HepG2 (cell line): ENCODE results near the gene ESPN. TPM values are rescaled to one million over a fixed set of nuclear protein-coding genes. Genes with fewer than 3 reads are reported as not detected.
A peak's percentile ranks its signal among the peaks of the same experiment; 100 is the strongest.

Experiments used
- ELF3 ChIP-seq: IDR thresholded peaks from 2 replicates; pipeline ENCODE4 v1.6.1; 2016; ENCODE audit warnings: missing genetic modification reagents, missing compliant biosample characterization
- HNRNPL ChIP-seq: fragments of 200-400 bp; formaldehyde crosslinking; IDR thresholded peaks from 2 replicates; pipeline ENCODE4 v1.6.1; 2017; ENCODE audit warnings: mild to moderate bottlenecking, low read depth, low read length
- KMT2B ChIP-seq: IDR thresholded peaks from 2 replicates; pipeline ENCODE4 v1.6.1; 2016; ENCODE audit warnings: missing genetic modification reagents, missing compliant biosample characterization
- SPEN ChIP-seq: sonication (generic); formaldehyde crosslinking; IDR thresholded peaks from 2 replicates; pipeline ENCODE4 v1.5.1; 2020; ENCODE audit warnings: low read depth, mild to moderate bottlenecking, missing genetic modification reagents
- STAG1 ChIP-seq: sonication (generic); formaldehyde crosslinking; IDR thresholded peaks from 2 replicates; pipeline ENCODE4 v1.4.0; 2020; ENCODE audit warnings: missing genetic modification reagents
- TEAD3 ChIP-seq: optimal IDR thresholded peaks from 2 replicates; pipeline ENCODE3; 2016; ENCODE audit warnings: borderline replicate concordance
- TSC22D2 ChIP-seq: sonication (generic); formaldehyde crosslinking; IDR thresholded peaks from 2 replicates; pipeline ENCODE4 v1.5.1; 2020; ENCODE audit warnings: missing genetic modification reagents, mild to moderate bottlenecking, borderline replicate concordance
- XRCC5 ChIP-seq: fragments of 200-400 bp; formaldehyde crosslinking; optimal IDR thresholded peaks from 2 replicates; pipeline ENCODE3; 2017; ENCODE audit warnings: mild to moderate bottlenecking, low read length
- ZC3H4 ChIP-seq: sonication (generic); formaldehyde crosslinking; IDR thresholded peaks from 2 replicates; pipeline ENCODE4 v1.4.0; 2020; ENCODE audit warnings: missing genetic modification reagents, borderline replicate concordance
- ZFX ChIP-seq: sonication (generic); formaldehyde crosslinking; IDR thresholded peaks from 2 replicates; pipeline ENCODE4 v1.4.0; 2020; ENCODE audit warnings: mild to moderate bottlenecking, low read depth, missing genetic modification reagents, moderate library complexity
- ZNF430 ChIP-seq: sonication (generic); formaldehyde crosslinking; IDR thresholded peaks from 2 replicates; pipeline ENCODE4 v1.9.0; 2021; ENCODE audit warnings: mild to moderate bottlenecking, missing genetic modification reagents
- ZNF629 ChIP-seq: sonication (generic); formaldehyde crosslinking; conservative IDR thresholded peaks from 2 replicates; pipeline ENCODE4 v1.5.0; 2020; ENCODE audit warnings: missing genetic modification reagents
- polyA plus RNA-seq, 8 experiments: library from polyadenylated mRNA; depleted of rRNA in 3 of 8; stranded (reverse) in 7 of 8; unstranded in 1 of 8; fragments of >200 nt; fragmentation: Illumina TruSeq in 4 of 8; extraction: Trizol in 4 of 8; gene quantifications; 2 replicates each; pipeline versions ENCODE4 v1.2.1 to v1.2.3, GENCODE V29; 2011 to 2016; ENCODE audit warnings: low read depth in 4 of 8, missing spikeins in 1 of 8, mixed read lengths in 1 of 8; ENCODE audit not compliant: insufficient read depth in 1 of 8
- total RNA-seq, 5 experiments: library from RNA; depleted of rRNA; stranded (reverse); fragments of >200 nt; fragmentation: Illumina TruSeq; extraction: Trizol; gene quantifications; 2 replicates each; pipeline ENCODE4 v1.2.3, GENCODE V29; 2016; ENCODE audit warnings: low read depth in 1 of 5
- TF ChIP-seq, protein P1 (sequence below): sonication (generic); formaldehyde crosslinking; IDR thresholded peaks from 2 replicates; pipeline ENCODE4 v1.4.0; 2020; ENCODE audit warnings: mild to moderate bottlenecking, missing genetic modification reagents
- TF ChIP-seq, protein P2 (sequence below): sonication (generic); formaldehyde crosslinking; IDR thresholded peaks from 2 replicates; pipeline ENCODE4 v1.5.0; 2020; ENCODE audit warnings: mild to moderate bottlenecking, missing genetic modification reagents, borderline replicate concordance

Gene ESPN
- total and polyA plus RNA-seq, 2 of the 13 experiments (the other 11 are each of a cell fraction or from before 2014, with no cell fraction given), result 48.6 to 54.2 TPM

DNA sequence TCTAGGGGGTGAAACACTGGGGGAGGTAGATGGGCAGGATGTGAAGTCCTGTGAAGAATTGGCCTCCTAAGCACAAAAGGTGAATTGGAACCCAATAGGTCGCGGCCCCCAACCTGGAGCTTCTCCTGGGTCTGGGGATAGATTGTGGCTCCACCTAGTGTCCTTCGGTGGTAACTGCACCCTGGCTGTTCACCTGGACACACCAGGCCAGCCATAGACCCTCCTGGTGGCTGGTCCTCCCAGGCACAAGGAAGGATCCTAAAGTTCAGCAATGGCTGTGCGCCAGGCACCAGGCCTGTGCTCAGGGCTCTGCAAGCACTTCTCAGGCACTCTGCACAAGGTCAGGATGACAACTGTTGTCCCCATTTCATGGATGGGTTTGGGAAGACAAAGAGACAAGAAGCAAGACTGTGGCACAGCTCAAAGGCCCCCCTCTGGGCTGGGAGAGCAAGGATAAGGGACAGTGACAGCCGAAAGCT lies 13.5 kb downstream of the ESPN start (continued):
- TF ChIP-seq, protein P1, sequence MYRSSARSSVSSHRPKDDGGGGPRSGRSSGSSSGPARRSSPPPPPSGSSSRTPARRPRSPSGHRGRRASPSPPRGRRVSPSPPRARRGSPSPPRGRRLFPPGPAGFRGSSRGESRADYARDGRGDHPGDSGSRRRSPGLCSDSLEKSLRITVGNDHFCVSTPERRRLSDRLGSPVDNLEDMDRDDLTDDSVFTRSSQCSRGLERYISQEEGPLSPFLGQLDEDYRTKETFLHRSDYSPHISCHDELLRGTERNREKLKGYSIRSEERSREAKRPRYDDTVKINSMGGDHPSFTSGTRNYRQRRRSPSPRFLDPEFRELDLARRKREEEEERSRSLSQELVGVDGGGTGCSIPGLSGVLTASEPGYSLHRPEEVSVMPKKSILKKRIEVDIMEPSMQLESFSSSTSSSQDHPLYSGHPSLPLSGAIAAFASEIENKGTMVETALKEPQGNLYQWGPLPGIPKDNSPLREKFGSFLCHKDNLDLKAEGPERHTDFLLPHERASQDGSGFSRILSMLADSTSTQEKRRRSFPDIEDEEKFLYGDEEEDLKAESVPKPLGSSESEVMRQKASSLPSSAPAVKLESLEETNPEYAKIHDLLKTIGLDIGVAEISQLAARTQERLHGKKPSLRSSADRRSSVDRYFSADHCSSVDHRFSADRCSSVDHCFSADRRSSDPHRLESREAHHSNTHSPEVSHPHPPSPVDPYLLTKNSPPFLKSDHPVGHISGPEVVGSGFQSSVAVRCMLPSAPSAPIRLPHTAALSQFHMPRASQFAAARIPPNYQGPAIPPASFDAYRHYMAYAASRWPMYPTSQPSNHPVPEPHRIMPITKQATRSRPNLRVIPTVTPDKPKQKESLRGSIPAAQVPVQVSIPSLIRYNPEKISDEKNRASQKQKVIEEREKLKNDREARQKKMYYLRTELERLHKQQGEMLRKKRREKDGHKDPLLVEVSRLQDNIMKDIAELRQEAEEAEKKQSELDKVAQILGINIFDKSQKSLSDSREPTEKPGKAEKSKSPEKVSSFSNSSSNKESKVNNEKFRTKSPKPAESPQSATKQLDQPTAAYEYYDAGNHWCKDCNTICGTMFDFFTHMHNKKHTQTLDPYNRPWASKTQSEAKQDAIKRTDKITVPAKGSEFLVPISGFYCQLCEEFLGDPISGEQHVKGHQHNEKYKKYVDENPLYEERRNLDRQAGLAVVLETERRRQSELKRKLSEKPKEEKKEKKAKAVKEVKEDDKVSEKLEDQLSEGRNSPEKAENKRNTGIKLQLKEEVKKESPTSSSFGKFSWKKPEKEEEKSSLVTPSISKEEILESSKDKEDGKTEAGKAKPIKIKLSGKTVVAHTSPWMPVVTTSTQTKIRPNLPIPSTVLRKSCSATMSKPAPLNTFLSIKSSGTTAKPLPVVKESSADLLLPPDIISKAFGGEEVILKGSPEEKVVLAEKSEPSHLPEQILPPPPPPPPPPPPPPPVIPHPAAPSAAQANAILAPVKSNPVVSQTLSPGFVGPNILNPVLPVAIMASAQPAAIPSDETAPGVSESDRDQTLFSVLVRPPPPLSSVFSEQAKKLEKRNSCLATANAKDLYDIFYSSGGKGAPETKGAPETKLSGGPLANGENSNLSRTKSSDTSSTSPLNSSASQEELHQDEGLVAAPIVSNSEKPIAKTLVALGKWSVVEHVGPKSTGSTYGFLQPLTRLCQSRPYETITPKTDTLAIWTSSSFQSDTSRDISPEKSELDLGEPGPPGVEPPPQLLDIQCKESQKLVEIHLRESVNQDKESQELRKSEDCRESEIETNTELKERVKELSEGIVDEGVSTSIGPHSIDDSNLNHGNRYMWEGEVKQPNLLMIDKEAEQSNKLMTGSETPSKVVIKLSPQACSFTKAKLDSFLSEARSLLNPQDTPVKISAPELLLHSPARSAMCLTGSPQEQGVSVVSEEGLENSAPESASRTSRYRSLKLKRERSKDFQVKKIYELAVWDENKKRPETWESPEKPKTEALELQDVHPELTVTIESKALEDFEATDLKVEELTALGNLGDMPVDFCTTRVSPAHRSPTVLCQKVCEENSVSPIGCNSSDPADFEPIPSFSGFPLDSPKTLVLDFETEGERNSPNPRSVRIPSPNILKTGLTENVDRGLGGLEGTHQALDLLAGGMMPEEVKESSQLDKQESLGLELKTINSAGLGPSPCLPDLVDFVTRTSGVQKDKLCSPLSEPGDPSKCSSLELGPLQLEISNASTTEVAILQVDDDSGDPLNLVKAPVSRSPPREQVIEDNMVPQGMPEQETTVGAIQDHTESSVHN (CRISPR knock-in tag), result 0 out of 2 replicates have a peak, but pooled peaks have one; percentile 40
- TF ChIP-seq ZNF629 (CRISPR knock-in tag) (0 out of 2 replicates have a peak, but pooled peaks have one; percentile 4), TEAD3 (peak; percentile 23), TSC22D2 (0 out of 2 replicates have a peak, but pooled peaks have one; percentile 19), ELF3 (CRISPR knock-in tag) (0 out of 2 replicates have a peak, but pooled peaks have one; percentile 13), HNRNPL (0 out of 2 replicates have a peak, but pooled peaks have one; percentile 17), STAG1 (CRISPR knock-in tag) (peak; percentile 70), SPEN (CRISPR knock-in tag) (peak; percentile 57; the same call in 1 of the 2 replicates), ZFX (CRISPR knock-in tag) (0 out of 2 replicates have a peak, but pooled peaks have one; percentile 41), ZC3H4 (CRISPR knock-in tag) (no peak), XRCC5 (peak; percentile 79), KMT2B (0 out of 2 replicates have a peak, but pooled peaks have one; percentile 32), ZNF430 (CRISPR knock-in tag) (no peak)
- TF ChIP-seq, protein P2, sequence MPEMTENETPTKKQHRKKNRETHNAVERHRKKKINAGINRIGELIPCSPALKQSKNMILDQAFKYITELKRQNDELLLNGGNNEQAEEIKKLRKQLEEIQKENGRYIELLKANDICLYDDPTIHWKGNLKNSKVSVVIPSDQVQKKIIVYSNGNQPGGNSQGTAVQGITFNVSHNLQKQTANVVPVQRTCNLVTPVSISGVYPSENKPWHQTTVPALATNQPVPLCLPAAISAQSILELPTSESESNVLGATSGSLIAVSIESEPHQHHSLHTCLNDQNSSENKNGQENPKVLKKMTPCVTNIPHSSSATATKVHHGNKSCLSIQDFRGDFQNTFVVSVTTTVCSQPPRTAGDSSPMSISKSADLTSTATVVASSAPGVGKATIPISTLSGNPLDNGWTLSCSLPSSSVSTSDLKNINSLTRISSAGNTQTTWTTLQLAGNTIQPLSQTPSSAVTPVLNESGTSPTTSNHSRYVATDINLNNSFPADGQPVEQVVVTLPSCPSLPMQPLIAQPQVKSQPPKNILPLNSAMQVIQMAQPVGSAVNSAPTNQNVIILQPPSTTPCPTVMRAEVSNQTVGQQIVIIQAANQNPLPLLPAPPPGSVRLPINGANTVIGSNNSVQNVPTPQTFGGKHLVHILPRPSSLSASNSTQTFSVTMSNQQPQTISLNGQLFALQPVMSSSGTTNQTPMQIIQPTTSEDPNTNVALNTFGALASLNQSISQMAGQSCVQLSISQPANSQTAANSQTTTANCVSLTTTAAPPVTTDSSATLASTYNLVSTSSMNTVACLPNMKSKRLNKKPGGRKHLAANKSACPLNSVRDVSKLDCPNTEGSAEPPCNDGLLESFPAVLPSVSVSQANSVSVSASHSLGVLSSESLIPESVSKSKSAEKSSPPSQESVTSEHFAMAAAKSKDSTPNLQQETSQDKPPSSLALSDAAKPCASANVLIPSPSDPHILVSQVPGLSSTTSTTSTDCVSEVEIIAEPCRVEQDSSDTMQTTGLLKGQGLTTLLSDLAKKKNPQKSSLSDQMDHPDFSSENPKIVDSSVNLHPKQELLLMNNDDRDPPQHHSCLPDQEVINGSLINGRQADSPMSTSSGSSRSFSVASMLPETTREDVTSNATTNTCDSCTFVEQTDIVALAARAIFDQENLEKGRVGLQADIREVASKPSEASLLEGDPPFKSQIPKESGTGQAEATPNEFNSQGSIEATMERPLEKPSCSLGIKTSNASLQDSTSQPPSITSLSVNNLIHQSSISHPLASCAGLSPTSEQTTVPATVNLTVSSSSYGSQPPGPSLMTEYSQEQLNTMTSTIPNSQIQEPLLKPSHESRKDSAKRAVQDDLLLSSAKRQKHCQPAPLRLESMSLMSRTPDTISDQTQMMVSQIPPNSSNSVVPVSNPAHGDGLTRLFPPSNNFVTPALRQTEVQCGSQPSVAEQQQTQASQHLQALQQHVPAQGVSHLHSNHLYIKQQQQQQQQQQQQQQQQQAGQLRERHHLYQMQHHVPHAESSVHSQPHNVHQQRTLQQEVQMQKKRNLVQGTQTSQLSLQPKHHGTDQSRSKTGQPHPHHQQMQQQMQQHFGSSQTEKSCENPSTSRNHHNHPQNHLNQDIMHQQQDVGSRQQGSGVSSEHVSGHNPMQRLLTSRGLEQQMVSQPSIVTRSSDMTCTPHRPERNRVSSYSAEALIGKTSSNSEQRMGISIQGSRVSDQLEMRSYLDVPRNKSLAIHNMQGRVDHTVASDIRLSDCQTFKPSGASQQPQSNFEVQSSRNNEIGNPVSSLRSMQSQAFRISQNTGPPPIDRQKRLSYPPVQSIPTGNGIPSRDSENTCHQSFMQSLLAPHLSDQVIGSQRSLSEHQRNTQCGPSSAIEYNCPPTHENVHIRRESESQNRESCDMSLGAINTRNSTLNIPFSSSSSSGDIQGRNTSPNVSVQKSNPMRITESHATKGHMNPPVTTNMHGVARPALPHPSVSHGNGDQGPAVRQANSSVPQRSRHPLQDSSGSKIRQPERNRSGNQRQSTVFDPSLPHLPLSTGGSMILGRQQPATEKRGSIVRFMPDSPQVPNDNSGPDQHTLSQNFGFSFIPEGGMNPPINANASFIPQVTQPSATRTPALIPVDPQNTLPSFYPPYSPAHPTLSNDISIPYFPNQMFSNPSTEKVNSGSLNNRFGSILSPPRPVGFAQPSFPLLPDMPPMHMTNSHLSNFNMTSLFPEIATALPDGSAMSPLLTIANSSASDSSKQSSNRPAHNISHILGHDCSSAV, result no peak
